OCI-LY7 (cell line): Measurements from ENCODE around the gene CFAP69. TPM values are rescaled to one million over a fixed set of nuclear protein-coding genes. Genes with fewer than 3 reads are reported as not detected.

Experiments
- BruUV-seq: library from RNA; stranded (reverse); fragments of 400-500 nt; replicated peaks from 2 replicates; lab custom pipeline; 2021; lab: Mats Ljungman, UMichigan
- CTCF ChIA-PET: fragments of 300-600 bp; sonication (Branson Sonifier 250); formaldehyde crosslinking; loops from one replicate; lab custom pipeline; 2022; ENCODE audit warnings: antibody characterized with exemption; ENCODE audit not compliant: unreplicated experiment; lab: Charles Lee
- POLR2A ChIA-PET: fragments of 300-600 bp; sonication (Branson Sonifier 250); formaldehyde crosslinking; loops from one replicate; lab custom pipeline; 2022; ENCODE audit warnings: antibody characterized with exemption; lab: Charles Lee
- DNase-seq: peaks from one replicate; pipeline ENCODE4 v3.0.0-alpha.2; 2015; ENCODE audit warnings: low spot score
- H2AFZ ChIP-seq: fragments of 200-600 bp; sonication (generic), shearing (Covaris generic); 2 replicates; pipeline ENCODE4 v1.6.1; 2014; ENCODE audit warnings: mild to moderate bottlenecking, antibody characterized with exemption, low read length, moderate library complexity
- H3K27ac ChIP-seq: fragments of 200-600 bp; sonication (generic); 2 replicates; pipeline ENCODE4 v1.5.1; 2014; ENCODE audit warnings: mixed run types, low read depth, mild to moderate bottlenecking, moderate library complexity, low read length, inconsistent platforms; ENCODE audit not compliant: poor library complexity, severe bottlenecking
- H3K36me3 ChIP-seq: fragments of 200-600 bp; sonication (generic); 2 replicates; pipeline ENCODE4 v1.6.1; 2014; ENCODE audit warnings: mild to moderate bottlenecking, antibody characterized with exemption, low read length, moderate library complexity, mixed read lengths; ENCODE audit not compliant: insufficient read depth
- H3K4me1 ChIP-seq: fragments of 200-600 bp; sonication (generic); 2 replicates; pipeline ENCODE4 v1.5.1; 2014; ENCODE audit warnings: mild to moderate bottlenecking, low read length; ENCODE audit not compliant: insufficient read depth, poor library complexity, severe bottlenecking
- H3K4me2 ChIP-seq: fragments of 200-600 bp; sonication (generic); 2 replicates; pipeline ENCODE4 v1.6.1; 2014; ENCODE audit warnings: mild to moderate bottlenecking, low read length
- H3K4me3 ChIP-seq: fragments of 200-600 bp; sonication (generic); 2 replicates; pipeline ENCODE4 v1.5.1; 2014; ENCODE audit warnings: mild to moderate bottlenecking, low read depth, low read length; ENCODE audit not compliant: poor library complexity, severe bottlenecking
- H3K79me2 ChIP-seq: fragments of 200-600 bp; sonication (generic); 2 replicates; pipeline ENCODE4 v1.6.1; 2016; ENCODE audit warnings: low read depth, mild to moderate bottlenecking, low read length, moderate library complexity, mixed read lengths; ENCODE audit not compliant: insufficient read depth
- H3K9me2 ChIP-seq: fragments of 200-600 bp; sonication (generic); 2 replicates; pipeline ENCODE4 v1.6.1; 2016; ENCODE audit warnings: mild to moderate bottlenecking, low read length, mixed read lengths; ENCODE audit not compliant: insufficient read depth
- H3K9me3 ChIP-seq: fragments of 200-600 bp; sonication (generic); 2 replicates; pipeline ENCODE4 v1.6.1; 2014; ENCODE audit warnings: mild to moderate bottlenecking, mixed run types, low read length, mixed read lengths
- H4K20me1 ChIP-seq: fragments of 200-600 bp; sonication (generic); 2 replicates; pipeline ENCODE4 v1.6.1; 2014; ENCODE audit warnings: mild to moderate bottlenecking, antibody characterized with exemption, low read length, moderate library complexity, mixed read lengths; ENCODE audit not compliant: insufficient read depth
- EZH2phosphoT487 ChIP-seq: fragments of 200-600 bp; sonication (generic); IDR thresholded peaks from 2 replicates; pipeline ENCODE4 v1.6.1; 2018; ENCODE audit warnings: low read depth, borderline replicate concordance, mild to moderate bottlenecking, mixed run types, antibody characterized with exemption, low read length, moderate library complexity, mixed read lengths
- intact Hi-C: fragments of 100-400 bp; cut with micrococcal nuclease; formaldehyde crosslinking; loops from one replicate; pipeline ENCODE4 v1.10.0; 2022; ENCODE audit not compliant: unreplicated experiment
- total RNA-seq, 2 experiments: library from RNA; depleted of rRNA in 1 of 2; stranded (reverse); fragments of >200 nt in 1 of 2; shearing (Covaris generic) in 1 of 2; gene quantifications; 2 replicates each; pipeline ENCODE4 v1.2.3, GENCODE V29; 2014 to 2022
- TF ChIP-seq, protein P1 (sequence below): fragments of 200-600 bp; sonication (generic); conservative IDR thresholded peaks from 2 replicates; pipeline ENCODE4 v1.5.1; 2014; ENCODE audit warnings: mild to moderate bottlenecking, antibody characterized with exemption, low read length, moderate library complexity, mixed read lengths

Gene CFAP69
- total RNA-seq, 2 experiments from 2014 or later: not detected

DNA sequence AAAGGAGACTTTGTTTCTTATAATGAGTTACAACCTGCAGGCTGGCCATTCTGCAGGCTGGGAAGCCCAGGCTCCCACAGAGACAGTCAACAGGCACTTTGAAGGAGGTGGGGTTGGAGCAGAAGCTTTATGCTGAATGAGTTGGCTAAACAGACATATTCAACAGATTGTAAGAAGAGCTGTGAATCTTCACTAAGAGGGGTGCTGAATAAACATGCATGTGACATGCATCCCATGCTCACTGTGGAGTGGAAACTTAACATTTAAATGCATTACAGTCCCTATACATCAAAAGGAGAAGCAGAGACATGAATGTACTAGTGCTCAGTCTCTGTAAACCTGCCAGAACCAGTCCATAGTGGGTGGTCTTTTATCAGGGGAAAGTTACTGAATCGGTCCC, 1.4 kb upstream of the CFAP69 start:
- Histone ChIP-seq H3K4me1 (no peaks in the 10 kb centered on the region), H4K20me1 (no peaks in the 10 kb centered on the region), H3K4me2 (no peak overlapping the region), H3K9me2 (no peaks in the 10 kb centered on the region), H3K4me3 (no peak overlapping the region), H3K79me2 (no peaks in the 10 kb centered on the region), H3K27ac (no peak overlapping the region), H2AFZ (no peak overlapping the region), H3K9me3 (no peaks in the 10 kb centered on the region), H3K36me3 (no peaks in the 10 kb centered on the region)
- no peak for DNase-seq
- intact Hi-C loops: loop anchor here (10.0 kb wide), 1 partner anchor 171 kb away; no protein-coding TSS in a partner anchor
- TF ChIP-seq EZH2phosphoT487: no peak
- TF ChIP-seq, protein P1, sequence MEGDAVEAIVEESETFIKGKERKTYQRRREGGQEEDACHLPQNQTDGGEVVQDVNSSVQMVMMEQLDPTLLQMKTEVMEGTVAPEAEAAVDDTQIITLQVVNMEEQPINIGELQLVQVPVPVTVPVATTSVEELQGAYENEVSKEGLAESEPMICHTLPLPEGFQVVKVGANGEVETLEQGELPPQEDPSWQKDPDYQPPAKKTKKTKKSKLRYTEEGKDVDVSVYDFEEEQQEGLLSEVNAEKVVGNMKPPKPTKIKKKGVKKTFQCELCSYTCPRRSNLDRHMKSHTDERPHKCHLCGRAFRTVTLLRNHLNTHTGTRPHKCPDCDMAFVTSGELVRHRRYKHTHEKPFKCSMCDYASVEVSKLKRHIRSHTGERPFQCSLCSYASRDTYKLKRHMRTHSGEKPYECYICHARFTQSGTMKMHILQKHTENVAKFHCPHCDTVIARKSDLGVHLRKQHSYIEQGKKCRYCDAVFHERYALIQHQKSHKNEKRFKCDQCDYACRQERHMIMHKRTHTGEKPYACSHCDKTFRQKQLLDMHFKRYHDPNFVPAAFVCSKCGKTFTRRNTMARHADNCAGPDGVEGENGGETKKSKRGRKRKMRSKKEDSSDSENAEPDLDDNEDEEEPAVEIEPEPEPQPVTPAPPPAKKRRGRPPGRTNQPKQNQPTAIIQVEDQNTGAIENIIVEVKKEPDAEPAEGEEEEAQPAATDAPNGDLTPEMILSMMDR: no peak
- CTCF ChIA-PET: no interaction called here
- POLR2A ChIA-PET: interaction anchor here (0.9 to 1.3 kb wide), 2 partner anchors 16 to 165 kb away, joined by 3 to 4 read pairs; no protein-coding TSS in a partner anchor
- BruUV-seq: no TSS peak

DNA sequence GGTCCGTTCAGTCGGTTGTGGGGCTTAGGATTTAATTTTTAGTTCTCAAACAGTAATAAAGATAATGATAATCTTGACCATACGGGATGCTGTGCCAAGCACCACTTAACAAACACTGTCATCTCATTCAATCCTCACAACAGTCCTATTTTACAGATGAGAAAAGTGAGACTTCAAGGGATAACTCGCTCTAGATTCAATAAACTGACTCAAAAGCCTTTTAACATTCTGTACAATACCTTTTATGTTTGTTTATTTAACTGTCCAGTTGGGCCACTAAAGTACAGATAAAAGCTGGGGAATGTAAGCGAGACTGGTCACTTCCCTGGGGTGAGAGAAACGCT, 437 bp upstream of the CFAP69 start:
- Histone ChIP-seq H3K79me2 (no peaks in the 10 kb centered on the region), H3K36me3 (no peaks in the 10 kb centered on the region), H2AFZ (no peak overlapping the region), H3K4me3 (no peak overlapping the region), H4K20me1 (no peaks in the 10 kb centered on the region), H3K9me2 (no peaks in the 10 kb centered on the region), H3K4me1 (no peaks in the 10 kb centered on the region), H3K9me3 (no peaks in the 10 kb centered on the region), H3K4me2 (peak overlapping the region; percentile 50; the same call in 1 of the 2 replicates), H3K27ac (no peak overlapping the region)
- TF ChIP-seq, protein P1: no peak
- no peak for TF ChIP-seq EZH2phosphoT487
- ChIA-PET CTCF (no interaction called here), POLR2A (no interaction called here)
- intact Hi-C loops: loop anchor here (10.0 kb wide), 1 partner anchor 170 kb away; no protein-coding TSS in a partner anchor
- no TSS peak for BruUV-seq
- no peak for DNase-seq

DNA sequence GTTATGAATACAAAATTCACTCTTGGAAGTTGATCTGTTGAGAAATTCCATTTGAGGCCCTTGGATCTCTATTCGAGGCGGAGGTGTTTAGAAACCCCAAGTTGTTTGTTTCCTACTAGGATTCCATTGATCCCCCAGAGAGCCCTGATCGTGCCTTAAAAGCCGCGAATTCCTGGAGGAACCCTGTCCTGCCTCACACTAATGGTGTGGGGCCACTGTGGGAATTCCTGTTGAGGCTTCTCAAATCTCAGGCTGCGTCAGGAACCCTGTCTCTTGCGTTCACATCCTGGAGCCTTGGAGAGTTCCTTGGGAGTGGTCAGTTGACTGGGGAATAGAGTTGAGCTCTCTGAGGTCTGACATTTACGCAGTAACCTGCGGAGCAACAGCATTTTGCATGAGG, 1.2 kb downstream of the CFAP69 start:
- intact Hi-C loops: loop anchor here (10.0 kb wide), 1 partner anchor 169 kb away; no protein-coding TSS in a partner anchor
- POLR2A ChIA-PET: interaction anchor here (0.6 kb wide), 1 partner anchor 1289 kb away, joined by 3 read pairs; no protein-coding TSS in a partner anchor
- CTCF ChIA-PET: no interaction called here
- Histone ChIP-seq H3K4me1 (no peaks in the 10 kb centered on the region), H3K4me3 (no peak overlapping the region), H3K27ac (no peak overlapping the region), H3K79me2 (no peaks in the 10 kb centered on the region), H3K4me2 (no peak overlapping the region), H2AFZ (no peak overlapping the region), H4K20me1 (no peaks in the 10 kb centered on the region), H3K9me3 (no peaks in the 10 kb centered on the region), H3K9me2 (no peaks in the 10 kb centered on the region), H3K36me3 (no peaks in the 10 kb centered on the region)
- no peak for DNase-seq
- no TSS peak for BruUV-seq
- TF ChIP-seq EZH2phosphoT487: no peak
- TF ChIP-seq, protein P1: no peak
